Adrenal gland (tissue), 12 donors: ENCODE data around the gene YJEFN3. TPM values are rescaled to one million over a fixed set of nuclear protein-coding genes. Genes with fewer than 3 reads are reported as not detected.

Experiments
- DNase-seq, 7 donors: peaks; one replicate each; pipeline ENCODE4 v3.0.0-alpha.2; 2019 to 2020
- H3K27ac ChIP-seq, 5 donors: fragments of 200-600 bp; sonication (generic) in 4 of 5; 1 replicate in 3 of 5; 2 replicates in 2 of 5; pipeline versions ENCODE4 v1.5.1 to v1.8.0; 2016 to 2020; ENCODE audit warnings: mild to moderate bottlenecking in 1 of 5
- H3K27me3 ChIP-seq: fragments of 200-600 bp; 2 replicates; pipeline ENCODE4 v1.8.0; 2021
- H3K36me3 ChIP-seq, 2 donors: fragments of 200-600 bp; replicated peaks in 1 of 2; 1 replicate in 1 of 2; 2 replicates in 1 of 2; pipeline versions ENCODE4 v1.5.1 to v1.8.0; 2018 to 2022
- H3K4me1 ChIP-seq, 2 donors: fragments of 200-600 bp; replicated peaks in 1 of 2; 1 replicate in 1 of 2; 2 replicates in 1 of 2; pipeline versions ENCODE4 v1.5.1 to v1.8.0; 2018 to 2021
- H3K4me3 ChIP-seq, 4 donors: fragments of 200-600 bp; sonication (generic) in 3 of 4; one replicate each; pipeline ENCODE4 v1.5.1; 2016 to 2018
- H3K9me3 ChIP-seq, 3 donors: fragments of 200-600 bp; sonication (generic) in 1 of 3; replicated peaks in 1 of 3; 1 replicate in 2 of 3; 2 replicates in 1 of 3; pipeline versions ENCODE4 v1.5.1 to v1.8.0; 2016 to 2021
- CTCF ChIP-seq, 6 experiments: fragments of 450-650 bp in 4 of 6; fragments of 200-600 bp in 2 of 6; sonication (generic) in 1 of 6; IDR thresholded peaks; 1 replicate in 5 of 6; 2 replicates in 1 of 6; pipeline versions ENCODE4 v1.5.1 to v1.8.0; 2016 to 2021; ENCODE audit warnings: antibody characterized with exemption in 6 of 6, mild to moderate bottlenecking in 2 of 6, moderate library complexity in 1 of 6
- POLR2A ChIP-seq, 2 donors: fragments of 450-650 bp; IDR thresholded peaks; one replicate each; pipeline ENCODE4 v1.6.1; 2017; ENCODE audit warnings: antibody characterized with exemption in 2 of 2, mild to moderate bottlenecking in 2 of 2, moderate library complexity in 1 of 2
- WGBS, 4 donors: extraction: QIAGEN DNeasy Blood & Tissue Kit in 2 of 4; methylation state at CpG; one replicate each; pipeline versions ENCODE4 v1.1.5 to v1.1.7; 2013 to 2017; 5-methylcytosine and 5-hydroxymethylcytosine counted together
- intact Hi-C, 2 donors: fragments of 100-400 bp; cut with DNase I; formaldehyde crosslinking; loops; one replicate each; pipeline versions ENCODE4 v1.14.1 to v1.15.0; 2022 to 2023
- polyA plus RNA-seq, 3 donors: library from polyadenylated mRNA; stranded (reverse); fragments of 200-250 nt in 2 of 3; fragments of 350-450 nt in 1 of 3; fragmentation: Illumina TruSeq in 1 of 3; extraction: RNeasy Lipid Tissue Mini Kit (QIAGEN cat#74804) in 1 of 3; gene quantifications; one replicate each; pipeline ENCODE4 v1.2.3, GENCODE V29; 2013 to 2014
- total RNA-seq, 9 donors: library from RNA; depleted of rRNA in 4 of 9; stranded (reverse); fragments of >200 nt in 4 of 9; fragments of 120-200 nt in 1 of 9; fragmentation: NEBNext Ultra II Directional in 1 of 9; extraction: Animal tissue kit (Norgen Biotek cat#: 25700) in 1 of 9; gene quantifications; one replicate each; pipeline versions ENCODE4 v1.1.0 to v1.2.4, GENCODE V29; 2013 to 2023
- donor health status: healthy with polysubstance abuse.
- donor health status: Bipolar disorder and iron deficiency.
- donor health status: DM: yes; HTN: yes; CAD: no.
- donor health status: DM: no; HTN: no; CAD: no.
- donor health status: DM: no; HTN: no; CAD: no.
- donor health status: DM: yes; HTN: yes; CAD: no.

The YJEFN3 gene
- total and polyA plus RNA-seq, 12 donors, result 0.36 to 30.2 (median 1.3) TPM

GRCh38 chr19:19550972-19551852, 22.5 kb downstream of the YJEFN3 start:
- no peak for DNase-seq
- no peaks in the 10 kb centered on the region for H3K9me3 ChIP-seq
- H3K27me3 ChIP-seq, result no peaks in the 10 kb centered on the region
- H3K36me3 ChIP-seq, result no peaks in the 10 kb centered on the region
- H3K4me1 ChIP-seq, result no peaks in the 10 kb centered on the region
- H3K27ac ChIP-seq, result no peak overlapping the region
- intact Hi-C loops, result no loop called here
- TF ChIP-seq CTCF (IDR thresholded peaks at IDR 0.05), result no peak
- no peak for TF ChIP-seq POLR2A (IDR thresholded peaks at IDR 0.05)
- WGBS, 4 donors, result 80 to 91% (median 87%) methylated on average over 3 to 10 of the region's 10 CpGs
- no peak overlapping the region for H3K4me3 ChIP-seq

- 77 to 87% (median 84%) methylated on average over 12 to 14 of the region's 14 CpGs; no CpG with 5 or more reads in 1 of the 4 donors for WGBS, 4 donors
- Histone ChIP-seq H3K27ac (no peak overlapping the region), H3K27me3 (no peaks in the 10 kb centered on the region), H3K4me3 (no peak overlapping the region), H3K9me3 (no peaks in the 10 kb centered on the region), H3K4me1 (no peaks in the 10 kb centered on the region), H3K36me3 (no peaks in the 10 kb centered on the region)
- no peak for TF ChIP-seq POLR2A (IDR thresholded peaks at IDR 0.05)
- TF ChIP-seq CTCF (IDR thresholded peaks at IDR 0.05), result no peak
- intact Hi-C loops, result no loop called here
- no peak for DNase-seq
Measured at GRCh38 chr19:19551853-19552192, 23.1 kb downstream of the YJEFN3 start.

GRCh38 chr19:19552798-19553197, 24.1 kb downstream of the YJEFN3 start:
- no peak overlapping the region for H3K4me3 ChIP-seq
- H3K36me3 ChIP-seq, result no peaks in the 10 kb centered on the region
- DNase-seq, result peak in 1 of 7 donors; percentile 24
- WGBS, 4 donors, result 54 to 80% (median 64%) methylated on average over 1 to 6 of the region's 6 CpGs
- no peaks in the 10 kb centered on the region for H3K9me3 ChIP-seq
- intact Hi-C loops, result no loop called here
- H3K27me3 ChIP-seq, result no peaks in the 10 kb centered on the region
- TF ChIP-seq POLR2A (IDR thresholded peaks at IDR 0.05), result no peak
- peak in 3 of 6 experiments; percentile 28 to 38 (median 30) for TF ChIP-seq CTCF (IDR thresholded peaks at IDR 0.05)
- H3K4me1 ChIP-seq, result no peaks in the 10 kb centered on the region
- H3K27ac ChIP-seq, result no peak overlapping the region

- Histone ChIP-seq H3K36me3 (no peaks in the 10 kb centered on the region), H3K27ac (no peak overlapping the region), H3K9me3 (no peaks in the 10 kb centered on the region), H3K4me3 (no peak overlapping the region), H3K27me3 (no peaks in the 10 kb centered on the region), H3K4me1 (no peaks in the 10 kb centered on the region)
- 82 to 90% (median 86%) methylated on average over 5 to 10 of the region's 10 CpGs for WGBS, 4 donors
- no peak for DNase-seq
- TF ChIP-seq POLR2A (IDR thresholded peaks at IDR 0.05), result no peak
- TF ChIP-seq CTCF (IDR thresholded peaks at IDR 0.05), result no peak
- intact Hi-C loops, result no loop called here
Measured at GRCh38 chr19:19553670-19554069, 25.0 kb downstream of the YJEFN3 start.
